ENCODE results near the gene ATG9B. TPM values are rescaled to one million over a fixed set of nuclear protein-coding genes. Genes with fewer than 3 reads are reported as not detected.

Gene ATG9B
- total RNA-seq, 1 experiment from 2014 or later: 0.98 TPM

DNA sequence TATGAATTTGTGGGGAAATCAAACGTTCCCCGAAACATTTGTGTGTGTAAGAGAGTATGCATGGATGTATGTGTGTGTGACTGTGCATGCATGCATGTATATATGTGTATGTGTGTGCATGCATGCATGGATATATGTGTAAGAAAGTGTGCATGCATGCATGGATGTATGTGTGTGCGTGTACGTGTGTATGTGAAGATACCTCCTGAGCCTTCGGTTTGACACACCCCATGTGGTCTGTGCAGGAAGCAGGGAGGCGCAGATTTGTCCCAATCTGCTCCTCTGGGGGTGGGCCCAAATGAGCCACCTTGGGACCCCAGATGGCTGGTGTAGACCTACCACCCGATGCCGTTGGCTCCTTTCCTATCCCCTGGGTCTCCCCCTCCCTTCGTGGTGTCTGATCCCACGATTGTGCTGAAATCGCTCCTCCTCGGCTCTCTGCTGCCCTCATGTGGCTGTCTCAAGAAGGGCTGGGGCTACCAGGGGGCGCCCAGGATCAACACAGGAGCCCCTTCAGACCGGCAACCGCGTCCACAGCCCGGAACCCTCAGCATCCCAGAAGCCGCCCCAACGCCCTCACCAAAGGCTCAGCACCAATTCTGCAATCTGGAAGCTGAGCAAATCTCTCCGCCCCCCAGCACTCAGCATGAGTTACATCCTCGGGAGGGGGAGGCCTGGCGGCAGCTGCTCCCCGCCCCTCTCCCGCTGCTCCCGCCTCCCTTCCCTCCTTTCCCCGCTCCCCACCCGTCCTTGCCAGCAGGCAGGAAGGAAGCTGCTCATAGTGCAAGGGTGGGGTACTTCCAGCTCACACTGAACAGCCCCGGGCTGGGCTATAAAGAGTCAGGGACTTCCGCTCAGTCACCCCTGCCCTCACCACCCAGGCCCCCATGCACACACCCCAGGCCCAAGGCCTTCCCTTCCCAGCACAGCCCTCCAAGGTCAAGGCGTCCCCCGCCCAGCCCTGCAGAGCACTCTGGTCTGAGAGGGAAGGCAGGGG lies 35.8 kb downstream of the ATG9B start:
- in situ Hi-C loops (cut with HindIII; ENCODE audit: low pct_unique_long_range_greater_than_20kb, low sequenced_read_pairs): no loop called here
- Histone ChIP-seq H3K27me3 (ENCODE audit: control insufficient read depth, insufficient read depth, low read length) (no peaks in the 10 kb centered on the region), H3K4me1 (ENCODE audit: control insufficient read depth, insufficient read depth, low read length) (no peaks in the 10 kb centered on the region), H3K4me3 (ENCODE audit: low read depth in 2 of 2, low read length in 2 of 2) (no peak overlapping the region), H3K36me3 (ENCODE audit: control insufficient read depth, insufficient read depth, low read length) (no peaks in the 10 kb centered on the region), H3K27ac (ENCODE audit: low read length) (no peak overlapping the region), H3K9me3 (ENCODE audit: control insufficient read depth, insufficient read depth, low read depth, low read length) (peaks cover 10% of the 10 kb centered on the region)
- DNase-seq (ENCODE audit: low read depth, low spot score) (no peak), ATAC-seq (peak; percentile 58)
- TF ChIP-seq, protein P1, sequence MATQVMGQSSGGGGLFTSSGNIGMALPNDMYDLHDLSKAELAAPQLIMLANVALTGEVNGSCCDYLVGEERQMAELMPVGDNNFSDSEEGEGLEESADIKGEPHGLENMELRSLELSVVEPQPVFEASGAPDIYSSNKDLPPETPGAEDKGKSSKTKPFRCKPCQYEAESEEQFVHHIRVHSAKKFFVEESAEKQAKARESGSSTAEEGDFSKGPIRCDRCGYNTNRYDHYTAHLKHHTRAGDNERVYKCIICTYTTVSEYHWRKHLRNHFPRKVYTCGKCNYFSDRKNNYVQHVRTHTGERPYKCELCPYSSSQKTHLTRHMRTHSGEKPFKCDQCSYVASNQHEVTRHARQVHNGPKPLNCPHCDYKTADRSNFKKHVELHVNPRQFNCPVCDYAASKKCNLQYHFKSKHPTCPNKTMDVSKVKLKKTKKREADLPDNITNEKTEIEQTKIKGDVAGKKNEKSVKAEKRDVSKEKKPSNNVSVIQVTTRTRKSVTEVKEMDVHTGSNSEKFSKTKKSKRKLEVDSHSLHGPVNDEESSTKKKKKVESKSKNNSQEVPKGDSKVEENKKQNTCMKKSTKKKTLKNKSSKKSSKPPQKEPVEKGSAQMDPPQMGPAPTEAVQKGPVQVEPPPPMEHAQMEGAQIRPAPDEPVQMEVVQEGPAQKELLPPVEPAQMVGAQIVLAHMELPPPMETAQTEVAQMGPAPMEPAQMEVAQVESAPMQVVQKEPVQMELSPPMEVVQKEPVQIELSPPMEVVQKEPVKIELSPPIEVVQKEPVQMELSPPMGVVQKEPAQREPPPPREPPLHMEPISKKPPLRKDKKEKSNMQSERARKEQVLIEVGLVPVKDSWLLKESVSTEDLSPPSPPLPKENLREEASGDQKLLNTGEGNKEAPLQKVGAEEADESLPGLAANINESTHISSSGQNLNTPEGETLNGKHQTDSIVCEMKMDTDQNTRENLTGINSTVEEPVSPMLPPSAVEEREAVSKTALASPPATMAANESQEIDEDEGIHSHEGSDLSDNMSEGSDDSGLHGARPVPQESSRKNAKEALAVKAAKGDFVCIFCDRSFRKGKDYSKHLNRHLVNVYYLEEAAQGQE (IDR thresholded peaks at IDR 0.05; ENCODE audit: insufficient read depth in 1 of 2, low read depth in 2 of 2, low read length in 1 of 2): no peak
- TF ChIP-seq TCF7L2 (IDR thresholded peaks at IDR 0.05; ENCODE audit: low read depth, low read length): no peak
- TF ChIP-seq, protein P2, sequence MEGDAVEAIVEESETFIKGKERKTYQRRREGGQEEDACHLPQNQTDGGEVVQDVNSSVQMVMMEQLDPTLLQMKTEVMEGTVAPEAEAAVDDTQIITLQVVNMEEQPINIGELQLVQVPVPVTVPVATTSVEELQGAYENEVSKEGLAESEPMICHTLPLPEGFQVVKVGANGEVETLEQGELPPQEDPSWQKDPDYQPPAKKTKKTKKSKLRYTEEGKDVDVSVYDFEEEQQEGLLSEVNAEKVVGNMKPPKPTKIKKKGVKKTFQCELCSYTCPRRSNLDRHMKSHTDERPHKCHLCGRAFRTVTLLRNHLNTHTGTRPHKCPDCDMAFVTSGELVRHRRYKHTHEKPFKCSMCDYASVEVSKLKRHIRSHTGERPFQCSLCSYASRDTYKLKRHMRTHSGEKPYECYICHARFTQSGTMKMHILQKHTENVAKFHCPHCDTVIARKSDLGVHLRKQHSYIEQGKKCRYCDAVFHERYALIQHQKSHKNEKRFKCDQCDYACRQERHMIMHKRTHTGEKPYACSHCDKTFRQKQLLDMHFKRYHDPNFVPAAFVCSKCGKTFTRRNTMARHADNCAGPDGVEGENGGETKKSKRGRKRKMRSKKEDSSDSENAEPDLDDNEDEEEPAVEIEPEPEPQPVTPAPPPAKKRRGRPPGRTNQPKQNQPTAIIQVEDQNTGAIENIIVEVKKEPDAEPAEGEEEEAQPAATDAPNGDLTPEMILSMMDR (IDR thresholded peaks at IDR 0.05): peak; percentile 90
- ChIA-PET POLR2A (no interaction called here), CTCF (interaction anchor here (0.6 to 1.0 kb wide), 4 partner anchors 22 to 580 kb away, joined by 3 to 9 read pairs (median 6); no protein-coding TSS in a partner anchor)
- no TSS peak for BruUV-seq (replicated peaks)
- intact Hi-C loops (cut with micrococcal nuclease; ENCODE audit: unreplicated experiment): loop anchor here (2.0 to 5.0 kb wide), 2 partner anchors 90 to 211 kb away; no protein-coding TSS in a partner anchor

DNA sequence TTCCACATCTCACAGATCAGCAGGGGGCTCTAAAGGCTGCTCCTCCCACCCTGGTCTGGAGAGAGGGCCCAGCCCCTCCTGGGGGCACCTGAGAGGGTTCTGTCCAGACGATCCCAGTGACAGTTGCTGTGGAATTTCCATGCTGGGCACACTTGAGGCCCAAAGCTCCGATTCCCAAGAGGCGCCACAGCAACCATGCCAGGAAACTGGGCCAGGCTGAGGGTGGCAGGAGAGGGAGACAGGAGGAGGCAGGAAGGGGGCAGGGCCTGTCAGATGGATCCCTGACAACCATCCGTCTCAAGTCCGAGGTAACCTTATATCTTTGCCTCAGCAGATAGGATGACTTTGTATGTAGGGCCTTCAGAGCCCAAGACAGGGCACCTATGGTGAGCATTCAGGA lies 37.7 kb downstream of the ATG9B start:
- Histone ChIP-seq H3K4me3 (ENCODE audit: low read depth in 2 of 2, low read length in 2 of 2) (no peak overlapping the region), H3K4me1 (ENCODE audit: control insufficient read depth, insufficient read depth, low read length) (no peaks in the 10 kb centered on the region), H3K9me3 (ENCODE audit: control insufficient read depth, insufficient read depth, low read depth, low read length) (peaks cover 10% of the 10 kb centered on the region), H3K27me3 (ENCODE audit: control insufficient read depth, insufficient read depth, low read length) (peaks cover 3% of the 10 kb centered on the region; the same call in 1 of the 2 replicates), H3K27ac (ENCODE audit: low read length) (no peak overlapping the region), H3K36me3 (ENCODE audit: control insufficient read depth, insufficient read depth, low read length) (no peaks in the 10 kb centered on the region)
- ChIA-PET CTCF (interaction anchor here (0.7 to 1.2 kb wide), 6 partner anchors 10 to 110 kb away, joined by 3 to 11 read pairs (median 4); no protein-coding TSS in a partner anchor), POLR2A (no interaction called here)
- BruUV-seq (replicated peaks): no TSS peak
- in situ Hi-C loops (cut with HindIII; ENCODE audit: low pct_unique_long_range_greater_than_20kb, low sequenced_read_pairs): no loop called here
- intact Hi-C loops (cut with micrococcal nuclease; ENCODE audit: unreplicated experiment): loop anchor here (5.0 kb wide), 1 partner anchor 209 kb away; no protein-coding TSS in a partner anchor
- DNase-seq (ENCODE audit: low read depth, low spot score) (no peak), ATAC-seq (no peak)
- TF ChIP-seq POLR2AphosphoS5 (IDR thresholded peaks at IDR 0.05; ENCODE audit: low read depth, low read length): no peak
- TF ChIP-seq TCF7L2 (IDR thresholded peaks at IDR 0.05; ENCODE audit: low read depth, low read length): no peak
- no peak for TF ChIP-seq SIN3A (IDR thresholded peaks at IDR 0.05; ENCODE audit: borderline replicate concordance, insufficient read depth, low read depth, low read length)
- TF ChIP-seq, protein P1 (IDR thresholded peaks at IDR 0.05; ENCODE audit: insufficient read depth in 1 of 2, low read depth in 2 of 2, low read length in 1 of 2): no peak
- TF ChIP-seq, protein P2 (IDR thresholded peaks at IDR 0.05): no peak

Data from Panc1 (cell line).